Occipital lobe (tissue), 2 donors: ENCODE measurements around the gene BET1. TPM values are rescaled to one million over a fixed set of nuclear protein-coding genes. Genes with fewer than 3 reads are reported as not detected.

Experiments
- DNase-seq: peaks from one replicate; lab custom pipeline; 2025; lab: John Stamatoyannopoulos, UW
- total RNA-seq: library from RNA; depleted of rRNA; stranded (reverse); fragments of >200 nt; gene quantifications from one replicate; pipeline ENCODE4 v1.2.3, GENCODE V29; 2014

BET1 gene
- total RNA-seq, 1 donor from 2014 or later = 30.1 TPM

GRCh38 chr7:93958651-93959050, 45.5 kb downstream of the BET1 start:
- DNase-seq = no peak

DNA sequence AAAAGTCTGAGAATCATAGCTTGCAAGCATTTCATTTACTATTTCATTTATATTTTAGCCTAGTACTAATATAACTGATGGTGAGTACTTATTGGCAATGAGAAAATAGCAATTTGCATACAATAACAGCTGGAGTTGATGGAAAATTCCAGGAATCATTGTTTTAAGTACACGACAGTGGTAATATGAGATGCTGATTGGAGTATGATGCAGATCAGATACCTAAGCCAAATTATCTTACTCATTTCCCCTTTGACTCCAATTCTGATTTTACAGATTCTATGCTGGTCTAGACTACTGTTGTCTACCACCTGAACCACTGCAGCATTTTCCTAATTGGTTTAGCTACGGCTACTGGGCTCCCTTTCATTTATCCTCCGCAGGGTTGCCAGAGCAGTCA, 45.9 kb downstream of the BET1 start:
- DNase-seq = no peak

DNA sequence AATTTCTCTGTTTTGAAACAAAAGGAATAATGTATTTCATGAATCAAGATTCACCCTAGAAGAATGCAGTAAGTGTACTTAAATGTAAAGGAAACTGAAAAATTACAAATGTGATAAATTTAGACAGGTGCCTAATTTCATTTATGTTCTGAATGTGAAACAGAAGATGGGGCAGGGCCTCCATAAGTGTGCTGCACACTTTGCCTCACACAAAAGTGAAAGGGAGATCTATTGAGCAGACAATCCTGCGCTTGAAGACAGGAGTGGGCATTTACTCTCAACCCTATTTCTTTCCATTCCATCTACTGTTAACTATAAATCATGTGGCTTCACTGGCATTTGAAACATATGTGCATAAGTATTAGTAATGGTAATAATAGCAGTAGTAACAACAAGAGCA, 46.4 kb downstream of the BET1 start:
- DNase-seq = no peak

- DNase-seq = no peak
Measured at GRCh38 chr7:93955304-93955703, 48.9 kb downstream of the BET1 start.

DNA sequence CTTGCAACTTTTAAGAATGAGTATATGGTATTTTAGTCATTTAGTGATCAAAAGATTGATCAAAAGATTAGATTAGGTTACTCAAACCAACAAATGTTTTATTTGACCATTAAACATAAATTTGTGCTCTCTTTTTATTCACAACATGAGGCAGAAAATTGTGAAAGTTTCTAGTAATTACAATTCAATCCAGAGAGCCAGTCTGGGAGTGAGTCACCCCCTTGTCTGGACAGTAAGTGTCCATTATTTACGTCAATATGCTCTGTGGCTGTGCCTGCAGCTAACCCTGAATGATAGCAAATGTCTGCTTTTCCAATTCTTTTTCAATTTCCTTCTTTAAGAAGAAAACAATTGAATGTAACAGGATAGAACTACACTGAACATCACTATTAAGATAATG, 54.7 kb downstream of the BET1 start:
- no peak for DNase-seq

DNA sequence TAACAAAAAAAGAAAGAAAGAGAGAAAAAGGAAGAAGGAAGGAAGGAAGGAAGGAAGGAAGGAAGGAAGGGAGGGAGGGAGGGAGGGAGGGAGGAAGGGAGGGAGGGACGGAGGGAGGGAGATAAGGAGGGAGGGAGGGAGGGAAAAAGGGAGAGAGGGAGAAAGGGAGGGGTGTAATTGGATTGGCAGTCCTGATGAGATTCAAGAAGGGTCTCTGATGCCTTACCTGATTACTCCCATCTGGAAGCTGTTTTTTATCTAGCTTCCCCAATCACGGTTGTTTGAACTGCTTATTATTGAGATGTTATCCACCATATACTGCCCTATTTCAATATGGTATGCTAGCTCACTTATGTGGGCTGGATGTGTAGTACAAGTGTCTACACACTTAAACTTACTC, 55.3 kb downstream of the BET1 start:
- DNase-seq = no peak

- no peak for DNase-seq
Measured at GRCh38 chr7:93948106-93948505, 56.0 kb downstream of the BET1 start.

GRCh38 chr7:93945756-93946535, 58.2 kb downstream of the BET1 start:
- no peak for DNase-seq

DNA sequence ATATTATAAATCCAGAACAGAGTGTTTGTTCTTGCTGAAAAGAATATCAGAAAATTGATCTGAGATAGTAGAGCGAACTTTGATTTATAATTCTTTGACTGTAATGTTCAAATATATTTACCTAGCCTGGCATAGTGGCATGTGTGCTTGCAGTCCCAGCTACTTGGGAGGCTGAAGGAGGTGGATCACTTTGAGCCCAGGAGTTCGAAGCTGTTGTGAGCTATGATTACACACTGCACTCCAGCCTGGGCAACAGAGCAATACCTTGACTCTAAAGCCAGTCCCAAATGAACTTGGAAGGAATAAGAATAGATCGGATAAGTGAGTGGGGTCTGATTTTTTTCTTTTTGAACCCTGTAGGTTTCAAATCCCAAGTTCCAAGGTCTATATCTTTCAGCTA, 59.1 kb downstream of the BET1 start:
- DNase-seq = no peak

- DNase-seq = no peak
Measured at GRCh38 chr7:93944673-93945072, 59.5 kb downstream of the BET1 start.

GRCh38 chr7:93943816-93944540, 60.2 kb downstream of the BET1 start:
- no peak for DNase-seq

Other genes with a start within 250 kb of the BET1 start
- gene TFPI2, start 113.6 kb downstream of the BET1 start, total RNA-seq = 0.31 TPM
- not detected for gene GNGT1, start 97.8 kb downstream of the BET1 start, total RNA-seq
- 4.5 TPM for gene GNG11, start 82.6 kb downstream of the BET1 start, total RNA-seq